H1 (cell line): ENCODE data around the gene COL26A1. TPM values are rescaled to one million over a fixed set of nuclear protein-coding genes. Genes with fewer than 3 reads are reported as not detected.

Source experiments
- CTCF ChIA-PET: fragments of 300-600 bp; sonication (Branson Sonifier 250); formaldehyde crosslinking; loops from one replicate; lab custom pipeline; 2021; ENCODE audit not compliant: partially characterized antibody; lab: Charles Lee
- POLR2A ChIA-PET: fragments of 300-600 bp; sonication (Branson Sonifier 250); formaldehyde crosslinking; loops from one replicate; lab custom pipeline; 2021; ENCODE audit warnings: inconsistent platforms; ENCODE audit not compliant: partially characterized antibody; lab: Charles Lee
- DNase-seq, 2 experiments: peaks; one replicate each; pipeline versions ENCODE4 v3.0.0 to v3.0.0-alpha.2; 2010 to 2022; ENCODE audit warnings: low spot score in 2 of 2, low read depth in 1 of 2, mixed read lengths in 1 of 2
- FAIRE-seq: peaks from 2 replicates; lab custom pipeline; 2011; peaks lifted over from hg19 to GRCh38; lab: Jason Lieb, UNC
- H2AFZ ChIP-seq: 2 replicates; pipeline ENCODE4 v1.8.1; 2012; ENCODE audit warnings: low read length, inconsistent platforms
- H2AK5ac ChIP-seq: 2 replicates; pipeline ENCODE4 v1.6.1; 2013; ENCODE audit warnings: low read depth, low read length
- H2BK120ac ChIP-seq: replicated peaks from 2 replicates; pipeline ENCODE3; 2013; ENCODE audit warnings: low read depth, low read length, inconsistent platforms
- H2BK12ac ChIP-seq: 2 replicates; pipeline ENCODE4 v1.6.1; 2013; ENCODE audit warnings: low read depth, low read length
- H2BK15ac ChIP-seq: 2 replicates; pipeline ENCODE4 v1.6.1; 2013; ENCODE audit warnings: low read length
- H2BK20ac ChIP-seq: 2 replicates; pipeline ENCODE4 v1.6.1; 2013; ENCODE audit warnings: low read length
- H2BK5ac ChIP-seq: 2 replicates; pipeline ENCODE4 v1.6.1; 2013; ENCODE audit warnings: low read depth, low read length
- H3K14ac ChIP-seq: 2 replicates; pipeline ENCODE4 v1.6.1; 2013; ENCODE audit warnings: inconsistent platforms; ENCODE audit not compliant: insufficient read length
- H3K18ac ChIP-seq: 2 replicates; pipeline ENCODE4 v1.6.1; 2013; ENCODE audit warnings: low read length; ENCODE audit errors: extremely low read depth
- H3K23ac ChIP-seq: 2 replicates; pipeline ENCODE4 v1.6.1; 2013; ENCODE audit warnings: inconsistent platforms; ENCODE audit not compliant: insufficient read length
- H3K23me2 ChIP-seq: 2 replicates; pipeline ENCODE4 v1.6.1; 2013; ENCODE audit warnings: low read depth, low read length
- H3K27ac ChIP-seq: 2 replicates; pipeline ENCODE4 v1.6.1; 2011; ENCODE audit warnings: low read depth, low read length, inconsistent platforms
- H3K27me3 ChIP-seq, 4 experiments: replicated peaks in 1 of 4; 1 replicate in 1 of 4; 2 replicates in 3 of 4; pipeline versions ENCODE4 v1.6.1 to v1.8.1; 2011 to 2013; ENCODE audit warnings: low read length in 3 of 4, mild to moderate bottlenecking in 3 of 4, inconsistent platforms in 2 of 4, mixed read lengths in 2 of 4, moderate library complexity in 1 of 4; ENCODE audit not compliant: control insufficient read depth in 3 of 4, insufficient read depth in 3 of 4; ENCODE audit errors: extremely low read depth in 1 of 4
- H3K36me3 ChIP-seq, 4 experiments: 2 replicates each; pipeline versions ENCODE4 v1.6.1 to v1.8.1; 2011 to 2013; ENCODE audit warnings: mild to moderate bottlenecking in 4 of 4, low read length in 3 of 4, moderate library complexity in 2 of 4, control low read depth in 1 of 4, inconsistent platforms in 1 of 4; ENCODE audit not compliant: insufficient read depth in 4 of 4, control insufficient read depth in 2 of 4
- H3K4ac ChIP-seq: replicated peaks from 2 replicates; pipeline ENCODE3; 2013; ENCODE audit warnings: low read length, low read depth, mixed read lengths, inconsistent platforms; ENCODE audit not compliant: insufficient read length
- H3K4me1 ChIP-seq, 4 experiments: replicated peaks in 1 of 4; 1 replicate in 1 of 4; 2 replicates in 3 of 4; pipeline versions ENCODE4 v1.6.1 to v1.8.1; 2011 to 2013; ENCODE audit warnings: low read length in 3 of 4, inconsistent platforms in 2 of 4, mixed read lengths in 1 of 4; ENCODE audit not compliant: insufficient read depth in 4 of 4, control insufficient read depth in 3 of 4
- H3K4me2 ChIP-seq, 2 experiments: 2 replicates each; pipeline versions ENCODE4 v1.6.1 to v1.8.1; 2011 to 2013; ENCODE audit warnings: low read depth in 2 of 2, low read length in 2 of 2, control low read depth in 1 of 2, inconsistent platforms in 1 of 2, mild to moderate bottlenecking in 1 of 2; ENCODE audit not compliant: insufficient read depth in 1 of 2
- H3K4me3 ChIP-seq, 4 experiments: fragments of 200-600, 300-600 bp in 1 of 4; sonication (generic), shearing (Covaris generic), sonication (Bioruptor Twin) in 1 of 4; 2 replicates each; pipeline versions ENCODE4 v1.5.1 to v1.8.1; 2011 to 2016; ENCODE audit warnings: low read length in 4 of 4, low read depth in 3 of 4, control low read depth in 2 of 4, inconsistent platforms in 2 of 4, mild to moderate bottlenecking in 2 of 4, mixed read lengths in 1 of 4, moderate library complexity in 1 of 4; ENCODE audit not compliant: insufficient read depth in 2 of 4; ENCODE audit errors: extremely low read depth in 1 of 4
- H3K56ac ChIP-seq: replicated peaks from 2 replicates; pipeline ENCODE3; 2013; ENCODE audit warnings: low read depth, mild to moderate bottlenecking, mixed read lengths, low read length, inconsistent platforms; ENCODE audit not compliant: insufficient read length
- H3K79me1 ChIP-seq: 2 replicates; pipeline ENCODE4 v1.6.1; 2013; ENCODE audit warnings: low read depth, low read length, control low read depth
- H3K79me2 ChIP-seq, 2 experiments: 2 replicates each; pipeline versions ENCODE4 v1.6.1 to v1.8.1; 2012 to 2013; ENCODE audit warnings: low read length in 2 of 2, mild to moderate bottlenecking in 2 of 2, inconsistent platforms in 1 of 2; ENCODE audit not compliant: insufficient read depth in 2 of 2, control insufficient read depth in 1 of 2
- H3K9ac ChIP-seq, 4 experiments: replicated peaks in 1 of 4; 1 replicate in 1 of 4; 2 replicates in 3 of 4; pipeline versions ENCODE4 v1.6.1 to v1.8.1; 2011 to 2013; ENCODE audit warnings: low read depth in 3 of 4, low read length in 3 of 4, control low read depth in 2 of 4, mild to moderate bottlenecking in 2 of 4, moderate library complexity in 2 of 4, inconsistent platforms in 1 of 4; ENCODE audit errors: extremely low read depth in 1 of 4
- H3K9me3 ChIP-seq, 2 experiments: 2 replicates each; pipeline versions ENCODE4 v1.6.1 to v1.8.1; 2012 to 2013; ENCODE audit warnings: mild to moderate bottlenecking in 2 of 2, moderate library complexity in 2 of 2, control low read depth in 1 of 2, inconsistent platforms in 1 of 2, low read depth in 1 of 2, low read length in 1 of 2, mixed read lengths in 1 of 2; ENCODE audit not compliant: insufficient read depth in 2 of 2
- H4K20me1 ChIP-seq, 2 experiments: replicated peaks in 1 of 2; 2 replicates each; pipeline versions ENCODE3 to v1.8.1; 2011 to 2013; ENCODE audit warnings: inconsistent platforms in 2 of 2, low read length in 2 of 2, mild to moderate bottlenecking in 1 of 2; ENCODE audit not compliant: insufficient read depth in 2 of 2, control insufficient read depth in 1 of 2
- H4K5ac ChIP-seq: 2 replicates; pipeline ENCODE4 v1.6.1; 2013; ENCODE audit warnings: low read length, low read depth, mixed read lengths, inconsistent platforms; ENCODE audit not compliant: insufficient read length
- H4K8ac ChIP-seq: 2 replicates; pipeline ENCODE4 v1.8.0; 2013; ENCODE audit warnings: mild to moderate bottlenecking, moderate library complexity, low read length, inconsistent platforms; ENCODE audit not compliant: insufficient read depth; ENCODE audit errors: extremely low read depth
- H4K91ac ChIP-seq: replicated peaks from 2 replicates; pipeline ENCODE3; 2013; ENCODE audit warnings: low read length, mixed read lengths, inconsistent platforms; ENCODE audit not compliant: insufficient read length
- EZH2 ChIP-seq: fragments of 200-600 bp; sonication (generic); IDR thresholded peaks from 2 replicates; pipeline ENCODE4 v1.7.1; 2012; ENCODE audit warnings: low read depth, mild to moderate bottlenecking, moderate library complexity, low read length, inconsistent platforms; ENCODE audit not compliant: severe bottlenecking
- HDAC6 ChIP-seq: IDR thresholded peaks from one replicate; pipeline ENCODE4 v1.7.1; 2012; ENCODE audit warnings: low read depth, mild to moderate bottlenecking, inconsistent platforms, low read length, moderate library complexity
- PHF8 ChIP-seq: fragments of 200-600 bp; sonication (generic); conservative IDR thresholded peaks from 2 replicates; pipeline ENCODE4 v1.7.1; 2012; ENCODE audit warnings: low read depth, mild to moderate bottlenecking, inconsistent platforms, low read length, moderate library complexity
- POLR2AphosphoS5 ChIP-seq: IDR thresholded peaks from 2 replicates; pipeline ENCODE4 v1.6.1; 2011; ENCODE audit warnings: low read depth, low read length
- SAP30 ChIP-seq: fragments of 300-600 bp; sonication (generic); IDR thresholded peaks from 2 replicates; pipeline ENCODE4 v1.7.1; 2012; ENCODE audit warnings: low read length, moderate library complexity, mild to moderate bottlenecking, inconsistent platforms; ENCODE audit not compliant: insufficient read depth, insufficient replicate concordance
- SUZ12 ChIP-seq: fragments of 200-600 bp; sonication (generic); IDR thresholded peaks from 2 replicates; pipeline ENCODE4 v1.6.1; 2012; ENCODE audit warnings: mild to moderate bottlenecking, inconsistent platforms, low read length, moderate library complexity, mixed read lengths
- TAF7 ChIP-seq: optimal IDR thresholded peaks from 2 replicates; pipeline ENCODE3; 2011; ENCODE audit warnings: low read depth, mild to moderate bottlenecking, inconsistent platforms, low read length, moderate library complexity, borderline replicate concordance
- TBP ChIP-seq: IDR thresholded peaks from 2 replicates; pipeline ENCODE4 v1.6.1; 2011; ENCODE audit warnings: low read depth, low read length, improper control_type of control experiment
- USF2 ChIP-seq: IDR thresholded peaks from 2 replicates; pipeline ENCODE4 v1.6.1; 2011; ENCODE audit warnings: low read length, improper control_type of control experiment
- YY1 ChIP-seq: IDR thresholded peaks from 2 replicates; pipeline ENCODE4 v1.6.1; 2011; ENCODE audit warnings: low read depth, mild to moderate bottlenecking, low read length
- WGBS, 2 experiments: shearing (Covaris generic) in 1 of 2; methylation state at CpG; one replicate each; pipeline versions ENCODE4 v1.1.6 to v1.1.7; 2013 to 2015; ENCODE audit warnings: low lambda C conversion rate in 2 of 2, mixed read lengths in 2 of 2, inconsistent platforms in 1 of 2, low coverage in 1 of 2, missing lambda C conversion rate in 1 of 2; ENCODE audit not compliant: insufficient replicate concordance in 2 of 2, insufficient coverage in 1 of 2, insufficient read length in 1 of 2; ENCODE audit errors: extremely low coverage in 1 of 2, missing lambda C conversion rate in 1 of 2; 5-methylcytosine and 5-hydroxymethylcytosine counted together
- polyA plus RNA-seq, 7 experiments: library from polyadenylated mRNA; depleted of rRNA in 3 of 7; stranded (reverse) in 5 of 7; unstranded in 2 of 7; fragments of >200 nt in 5 of 7; fragments of 200-250 nt in 2 of 7; gene quantifications; 1 replicate in 5 of 7; 2 replicates in 1 of 7; 4 replicates in 1 of 7; pipeline versions ENCODE4 v1.2.1 to v1.2.3, GENCODE V29; 2011 to 2013; ENCODE audit warnings: missing spikeins in 2 of 7, mixed read lengths in 2 of 7
- total RNA-seq: library from RNA; stranded (reverse); fragmentation: NEBNext Ultra II Directional; extraction: Animal tissue kit (Norgen Biotek cat#: 25700); gene quantifications from 2 replicates; pipeline ENCODE4 v1.2.1, GENCODE V29; 2021
- TF ChIP-seq, protein P1 (sequence below): IDR thresholded peaks from 2 replicates; pipeline ENCODE4 v1.6.1; 2012; ENCODE audit warnings: inconsistent platforms

The COL26A1 gene
- total and polyA plus RNA-seq, 2 of the 8 experiments (the other 6 are each of a cell fraction or from before 2014, with no cell fraction given): 51.1 to 68.8 TPM

DNA sequence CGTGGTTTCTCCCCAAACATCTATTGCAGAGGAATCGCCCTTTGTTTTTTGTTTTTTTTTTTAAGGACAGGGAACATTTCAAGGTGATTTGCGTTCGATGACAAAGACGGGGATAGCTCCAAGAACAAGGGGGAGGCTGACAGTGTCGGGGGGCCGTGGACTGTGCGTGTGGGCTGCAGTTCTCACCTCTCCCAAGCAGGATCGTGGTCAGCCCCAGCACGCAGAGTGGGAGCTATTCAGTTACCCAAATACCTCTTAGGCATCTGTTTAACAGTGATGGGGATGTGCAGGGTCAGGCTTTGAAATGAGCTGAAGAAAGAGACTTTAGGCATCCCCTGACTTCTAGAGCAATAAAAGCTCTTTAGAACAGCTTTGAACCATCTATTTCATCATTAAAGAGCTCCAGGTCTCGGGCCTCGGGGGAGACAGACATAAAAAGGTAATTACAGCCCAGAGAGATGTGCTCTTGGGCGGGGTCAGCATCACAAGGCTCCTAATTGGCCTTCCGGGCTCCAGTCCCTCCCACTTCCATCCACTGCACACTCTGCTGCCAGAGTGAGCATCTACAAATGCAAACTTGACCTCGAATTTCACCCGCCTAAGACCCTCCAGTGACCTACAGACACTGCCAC is 169.2 kb downstream of the COL26A1 start:
- Histone ChIP-seq H4K5ac (no peak overlapping the region), H3K36me3 (no peaks in the 10 kb centered on the region), H3K27me3 (no peaks in the 10 kb centered on the region), H3K23me2 (no peaks in the 10 kb centered on the region; the same call in 1 of the 2 replicates), H2BK120ac (no peak overlapping the region), H4K20me1 (peaks cover 0 to 6% of the 10 kb centered on the region in 2 experiments), H3K4me2 (no peak overlapping the region), H2BK12ac (no peak overlapping the region), H3K79me1 (0 out of 2 replicates have a peak, but pooled peaks cover 4% of the 10 kb centered on the region), H3K14ac (no peak overlapping the region), H4K8ac (no peak overlapping the region), H3K56ac (no peak overlapping the region), H3K4me1 (no peaks in the 10 kb centered on the region; a peak in 1 of 7 replicates), H2BK15ac (no peak overlapping the region), H4K91ac (no peak overlapping the region), H3K23ac (no peak overlapping the region), H2BK20ac (no peak overlapping the region), H2AK5ac (no peak overlapping the region), H3K18ac (no peak overlapping the region), H3K4me3 (no peak overlapping the region), H3K4ac (no peak overlapping the region), H2BK5ac (no peak overlapping the region), H3K27ac (no peak overlapping the region), H3K9me3 (no peaks in the 10 kb centered on the region), H2AFZ (no peak overlapping the region), H3K9ac (no peak overlapping the region), H3K79me2 (no peaks in the 10 kb centered on the region)
- DNase-seq: no peak
- FAIRE-seq: no peak
- POLR2A ChIA-PET: no interaction called here
- CTCF ChIA-PET: interaction anchor here (0.6 to 1.0 kb wide), 3 partner anchors 11 to 57 kb away, joined by 3 to 4 read pairs (median 3); no protein-coding TSS in a partner anchor
- WGBS, 2 experiments: 89% methylated on average over 16 of the region's 16 CpGs; no CpG with 5 or more reads in 1 of the 2 experiments
- TF ChIP-seq YY1: no peak
- no peak for TF ChIP-seq HDAC6
- TF ChIP-seq, protein P1, sequence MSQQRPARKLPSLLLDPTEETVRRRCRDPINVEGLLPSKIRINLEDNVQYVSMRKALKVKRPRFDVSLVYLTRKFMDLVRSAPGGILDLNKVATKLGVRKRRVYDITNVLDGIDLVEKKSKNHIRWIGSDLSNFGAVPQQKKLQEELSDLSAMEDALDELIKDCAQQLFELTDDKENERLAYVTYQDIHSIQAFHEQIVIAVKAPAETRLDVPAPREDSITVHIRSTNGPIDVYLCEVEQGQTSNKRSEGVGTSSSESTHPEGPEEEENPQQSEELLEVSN: no peak
- TF ChIP-seq POLR2AphosphoS5: no peak
- no peak for TF ChIP-seq SUZ12
- TF ChIP-seq PHF8: no peak
- no peak for TF ChIP-seq USF2
- no peak for TF ChIP-seq TAF7
- no peak for TF ChIP-seq SAP30
- TF ChIP-seq EZH2: no peak
- no peak for TF ChIP-seq TBP
